IMR-90 (cell line): ENCODE measurements around the gene HDGFL2. TPM values are rescaled to one million over a fixed set of nuclear protein-coding genes. Genes with fewer than 3 reads are reported as not detected.

ENCODE experiments used
- ATAC-seq: fragments of 200-7000 bp; cut with Tn5 transposase; 2 replicates; pipeline ENCODE4 v1.9.1; 2020; ENCODE audit warnings: low read depth, mild to moderate bottlenecking, moderate library complexity
- BruUV-seq: library from RNA; stranded (reverse); fragments of 400-500 nt; replicated peaks from 2 replicates; lab custom pipeline; 2021; lab: Mats Ljungman, UMichigan
- CTCF ChIA-PET: fragments of 300-600 bp; formaldehyde crosslinking; extraction: SDS; loops from one replicate; lab custom pipeline; 2021; ENCODE audit warnings: antibody characterized with exemption; lab: Yijun Ruan, JAX
- POLR2A ChIA-PET: fragments of 300-600 bp; sonication (Branson Sonifier 250); formaldehyde crosslinking; loops from one replicate; lab custom pipeline; 2022; ENCODE audit warnings: antibody characterized with exemption; ENCODE audit not compliant: unreplicated experiment; lab: Charles Lee
- DNase-seq: peaks from one replicate; pipeline ENCODE4 v3.0.0; 2013
- H2AFZ ChIP-seq: replicated peaks from 2 replicates; pipeline ENCODE3; 2013; ENCODE audit warnings: low read length, mild to moderate bottlenecking; ENCODE audit not compliant: poor library complexity
- H2AK5ac ChIP-seq: 2 replicates; pipeline ENCODE4 v1.6.1; 2013; ENCODE audit warnings: low read depth, low read length, inconsistent platforms
- H2AK9ac ChIP-seq: replicated peaks from 2 replicates; pipeline ENCODE3; 2013; ENCODE audit warnings: mild to moderate bottlenecking, low read depth, low read length, moderate library complexity; ENCODE audit not compliant: poor library complexity
- H2BK120ac ChIP-seq: 2 replicates; pipeline ENCODE4 v1.6.1; 2013; ENCODE audit warnings: low read depth, low read length, inconsistent platforms
- H2BK15ac ChIP-seq: 3 replicates; pipeline ENCODE4 v1.6.1; 2013; ENCODE audit warnings: low read depth, low read length, inconsistent platforms
- H2BK20ac ChIP-seq: 2 replicates; pipeline ENCODE4 v1.6.1; 2013; ENCODE audit warnings: low read depth, mild to moderate bottlenecking, inconsistent platforms, low read length, moderate library complexity
- H2BK5ac ChIP-seq: 2 replicates; pipeline ENCODE4 v1.6.1; 2013; ENCODE audit warnings: mild to moderate bottlenecking, low read depth, low read length, inconsistent platforms; ENCODE audit not compliant: poor library complexity, severe bottlenecking
- H3K14ac ChIP-seq: replicated peaks from 2 replicates; pipeline ENCODE4 v1.6.1; 2013; ENCODE audit warnings: low read depth, low read length, inconsistent platforms
- H3K18ac ChIP-seq: 2 replicates; pipeline ENCODE4 v1.6.1; 2013; ENCODE audit warnings: low read depth, low read length, control low read depth
- H3K23ac ChIP-seq: 2 replicates; pipeline ENCODE4 v1.6.1; 2013; ENCODE audit warnings: low read depth, low read length, inconsistent platforms
- H3K27ac ChIP-seq: 2 replicates; pipeline ENCODE4 v1.5.1; 2013; ENCODE audit warnings: mild to moderate bottlenecking, control low read depth, low read length; ENCODE audit not compliant: insufficient read depth
- H3K27me3 ChIP-seq: 2 replicates; pipeline ENCODE4 v1.6.1; 2013; ENCODE audit warnings: low read length; ENCODE audit not compliant: control insufficient read depth, insufficient read depth
- H3K36me3 ChIP-seq: 2 replicates; pipeline ENCODE4 v1.6.1; 2013; ENCODE audit warnings: low read length, mixed read lengths; ENCODE audit not compliant: control insufficient read depth, insufficient read depth
- H3K4ac ChIP-seq: 2 replicates; pipeline ENCODE4 v1.6.1; 2013; ENCODE audit warnings: low read depth, low read length, inconsistent platforms
- H3K4me1 ChIP-seq: 2 replicates; pipeline ENCODE4 v1.6.1; 2013; ENCODE audit warnings: low read length, mixed read lengths; ENCODE audit not compliant: control insufficient read depth, insufficient read depth
- H3K4me2 ChIP-seq: 2 replicates; pipeline ENCODE4 v1.6.1; 2013; ENCODE audit warnings: low read depth, mild to moderate bottlenecking, control low read depth, low read length, moderate library complexity
- H3K4me3 ChIP-seq: 2 replicates; pipeline ENCODE4 v1.5.1; 2013; ENCODE audit warnings: low read depth, mild to moderate bottlenecking, control low read depth, low read length, moderate library complexity; ENCODE audit not compliant: insufficient read depth
- H3K56ac ChIP-seq: 2 replicates; pipeline ENCODE4 v1.6.1; 2013; ENCODE audit warnings: low read length, inconsistent platforms; ENCODE audit not compliant: insufficient read depth; ENCODE audit errors: extremely low read depth
- H3K79me1 ChIP-seq, 2 experiments: 2 replicates each; pipeline ENCODE4 v1.6.1; 2013; ENCODE audit warnings: low read length in 2 of 2, inconsistent platforms in 1 of 2, low read depth in 1 of 2
- H3K9ac ChIP-seq: 2 replicates; pipeline ENCODE4 v1.6.1; 2013; ENCODE audit warnings: low read depth, low read length, control low read depth
- H3K9me1 ChIP-seq: 2 replicates; pipeline ENCODE4 v1.6.1; 2013; ENCODE audit warnings: low read length, inconsistent platforms; ENCODE audit not compliant: insufficient read depth
- H3K9me3 ChIP-seq: 2 replicates; pipeline ENCODE4 v1.6.1; 2013; ENCODE audit warnings: low read length; ENCODE audit not compliant: control insufficient read depth, insufficient read depth
- H4K20me1 ChIP-seq: 2 replicates; pipeline ENCODE4 v1.6.1; 2013; ENCODE audit warnings: low read length, inconsistent platforms; ENCODE audit not compliant: insufficient read depth
- H4K5ac ChIP-seq: 2 replicates; pipeline ENCODE4 v1.6.1; 2013; ENCODE audit warnings: mild to moderate bottlenecking, low read depth, low read length, control low read depth
- H4K8ac ChIP-seq, 2 experiments: 2 replicates each; pipeline ENCODE4 v1.6.1; 2013; ENCODE audit warnings: low read depth in 2 of 2, low read length in 2 of 2, control low read depth in 1 of 2, inconsistent platforms in 1 of 2
- H4K91ac ChIP-seq: 2 replicates; pipeline ENCODE4 v1.6.1; 2013; ENCODE audit warnings: low read depth, low read length, inconsistent platforms; ENCODE audit not compliant: insufficient read depth
- BHLHE40 ChIP-seq: fragments of 150-350 bp; IDR thresholded peaks from 2 replicates; pipeline ENCODE4 v1.6.1; 2016; ENCODE audit warnings: mild to moderate bottlenecking, low read depth, low read length
- CEBPB ChIP-seq: IDR thresholded peaks from 2 replicates; pipeline ENCODE4 v1.6.1; 2012; ENCODE audit warnings: low read depth, low read length, improper control_type of control experiment
- CHD1 ChIP-seq: IDR thresholded peaks from 2 replicates; pipeline ENCODE4 v1.6.1; 2012; ENCODE audit warnings: low read depth, low read length, improper control_type of control experiment
- CTCF ChIP-seq: conservative IDR thresholded peaks from 2 replicates; pipeline ENCODE4 v1.5.1; 2012; ENCODE audit warnings: mild to moderate bottlenecking, low read depth, low read length, improper control_type of control experiment
- FOS ChIP-seq: fragments of 150-350 bp; IDR thresholded peaks from 2 replicates; pipeline ENCODE4 v1.6.1; 2016; ENCODE audit warnings: low read depth, low read length
- MAFK ChIP-seq: IDR thresholded peaks from 2 replicates; pipeline ENCODE4 v1.6.1; 2012; ENCODE audit warnings: low read depth, low read length, improper control_type of control experiment
- MAZ ChIP-seq: IDR thresholded peaks from 2 replicates; pipeline ENCODE4 v1.6.1; 2012; ENCODE audit warnings: low read depth, mild to moderate bottlenecking, low read length, improper control_type of control experiment, moderate library complexity, borderline replicate concordance
- MXI1 ChIP-seq: IDR thresholded peaks from 2 replicates; pipeline ENCODE4 v1.6.1; 2012; ENCODE audit warnings: low read depth, mild to moderate bottlenecking, low read length, moderate library complexity, borderline replicate concordance
- POLR2A ChIP-seq: IDR thresholded peaks from 2 replicates; pipeline ENCODE4 v1.6.1; 2012; ENCODE audit warnings: mild to moderate bottlenecking, low read depth, low read length
- RAD21 ChIP-seq: IDR thresholded peaks from 2 replicates; pipeline ENCODE4 v1.6.1; 2012; ENCODE audit warnings: low read length, improper control_type of control experiment
- RCOR1 ChIP-seq: IDR thresholded peaks from 2 replicates; pipeline ENCODE4 v1.6.1; 2012; ENCODE audit warnings: mild to moderate bottlenecking, low read length, improper control_type of control experiment; ENCODE audit not compliant: insufficient replicate concordance
- RFX5 ChIP-seq: IDR thresholded peaks from 2 replicates; pipeline ENCODE4 v1.8.0; 2012; ENCODE audit warnings: low read depth, mild to moderate bottlenecking, low read length, moderate library complexity
- SMC3 ChIP-seq: fragments of 150-350 bp; IDR thresholded peaks from 2 replicates; pipeline ENCODE4 v1.6.1; 2016; ENCODE audit warnings: low read depth, mild to moderate bottlenecking, antibody characterized with exemption, low read length, moderate library complexity
- WGBS, 2 experiments: methylation state at CpG; one replicate each; pipeline versions ENCODE4 v1.1.5 to v1.1.7; 2013; ENCODE audit warnings: missing lambda C conversion rate in 2 of 2; ENCODE audit not compliant: insufficient read length in 1 of 2; ENCODE audit errors: extremely low coverage in 2 of 2; 5-methylcytosine and 5-hydroxymethylcytosine counted together
- dilution Hi-C: fragments of 300-500 bp; cut with HindIII; formaldehyde crosslinking; loops from one replicate; pipeline ENCODE4 v1.14.3; 2018; ENCODE audit warnings: low sequenced_read_pairs; ENCODE audit not compliant: unreplicated experiment
- in situ Hi-C: fragments of 300-500 bp; cut with MboI; formaldehyde crosslinking; loops from 3 replicates; pipeline ENCODE4 v1.14.3; 2019; ENCODE audit warnings: low sequenced_read_pairs, inconsistent platforms, mixed read lengths
- intact Hi-C: fragments of 100-400 bp; cut with micrococcal nuclease; formaldehyde crosslinking; loops from 2 replicates; pipeline ENCODE4 v1.10.0; 2022
- polyA plus RNA-seq, 3 experiments: library from polyadenylated mRNA; depleted of rRNA; stranded (reverse); fragments of >200 nt; gene quantifications; 2 replicates each; pipeline ENCODE4 v1.2.3, GENCODE V29; 2012; ENCODE audit warnings: low replicate concordance in 1 of 3
- total RNA-seq: library from RNA; depleted of rRNA; stranded (reverse); fragments of >200 nt; gene quantifications from 2 replicates; pipeline ENCODE4 v1.2.3, GENCODE V29; 2012
- TF ChIP-seq, protein P1 (sequence below): fragments of 150-350 bp; IDR thresholded peaks from 2 replicates; pipeline ENCODE4 v1.6.1; 2017; ENCODE audit warnings: mild to moderate bottlenecking, antibody characterized with exemption, low read length, low read depth

Gene HDGFL2
- total and polyA plus RNA-seq, 2 of the 4 experiments (the other 2 are of a cell fraction) = 35.8 to 48.5 TPM

DNA sequence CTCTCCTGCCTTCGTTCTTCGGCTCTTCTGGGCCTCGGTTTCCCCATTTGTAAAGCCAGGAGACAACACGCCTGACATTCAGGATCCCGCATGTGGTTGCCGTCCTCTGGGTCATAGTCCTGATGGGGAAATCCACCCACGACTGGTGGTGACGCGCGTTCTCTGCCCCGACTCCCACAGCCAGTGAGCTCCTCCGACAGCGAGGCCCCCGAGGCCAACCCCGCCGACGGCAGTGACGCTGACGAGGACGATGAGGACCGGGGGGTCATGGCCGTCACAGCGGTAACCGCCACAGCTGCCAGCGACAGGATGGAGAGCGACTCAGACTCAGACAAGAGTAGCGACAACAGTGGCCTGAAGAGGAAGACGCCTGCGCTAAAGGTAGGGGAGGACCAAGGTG is 16.4 kb downstream of the HDGFL2 start:
- Histone ChIP-seq H2AK9ac (no peak overlapping the region), H3K23ac (no peak overlapping the region), H3K27me3 (no peaks in the 10 kb centered on the region), H2BK120ac (no peak overlapping the region), H3K27ac (no peak overlapping the region), H3K9me3 (no peaks in the 10 kb centered on the region), H3K4me2 (no peak overlapping the region), H2BK20ac (no peak overlapping the region), H3K4me3 (no peak overlapping the region), H3K36me3 (peaks cover 56% of the 10 kb centered on the region), H3K79me1 (peaks cover 13 to 37% of the 10 kb centered on the region in 2 experiments), H3K4me1 (no peaks in the 10 kb centered on the region), H4K20me1 (peaks cover 14% of the 10 kb centered on the region; the same call in 1 of the 2 replicates), H4K8ac (no peak overlapping the region), H4K91ac (no peak overlapping the region), H4K5ac (no peak overlapping the region), H3K14ac (no peak overlapping the region), H3K56ac (no peak overlapping the region), H3K9ac (no peak overlapping the region), H3K18ac (no peak overlapping the region), H3K4ac (no peak overlapping the region), H2BK5ac (no peak overlapping the region), H2AK5ac (no peak overlapping the region), H3K9me1 (peaks cover 13% of the 10 kb centered on the region), H2BK15ac (no peak overlapping the region), H2AFZ (peak overlapping the region; percentile 21)
- no TSS peak for BruUV-seq
- ATAC-seq = no peak
- intact Hi-C loops (no loop called here), dilution Hi-C loops (no loop called here), in situ Hi-C loops (no loop called here)
- DNase-seq = no peak
- TF ChIP-seq MAFK (no peak), RAD21 (no peak), CEBPB (no peak), MXI1 (no peak), CTCF (no peak), POLR2A (no peak), RCOR1 (no peak), CHD1 (no peak), MAZ (no peak), SMC3 (no peak), FOS (no peak), BHLHE40 (no peak), RFX5 (no peak)
- TF ChIP-seq, protein P1, sequence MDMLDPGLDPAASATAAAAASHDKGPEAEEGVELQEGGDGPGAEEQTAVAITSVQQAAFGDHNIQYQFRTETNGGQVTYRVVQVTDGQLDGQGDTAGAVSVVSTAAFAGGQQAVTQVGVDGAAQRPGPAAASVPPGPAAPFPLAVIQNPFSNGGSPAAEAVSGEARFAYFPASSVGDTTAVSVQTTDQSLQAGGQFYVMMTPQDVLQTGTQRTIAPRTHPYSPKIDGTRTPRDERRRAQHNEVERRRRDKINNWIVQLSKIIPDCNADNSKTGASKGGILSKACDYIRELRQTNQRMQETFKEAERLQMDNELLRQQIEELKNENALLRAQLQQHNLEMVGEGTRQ = no peak
- 91% methylated on average over 14 of the region's 29 CpGs; no CpG with 5 or more reads in 1 of the 2 experiments for whole genome bisulfite sequencing, 2 experiments
- ChIA-PET POLR2A (no interaction called here), CTCF (no interaction called here)
